IMR-90 (cell line): Measurements from ENCODE around the gene ATIC. TPM values are rescaled to one million over a fixed set of nuclear protein-coding genes. Genes with fewer than 3 reads are reported as not detected.
A peak's percentile ranks its signal among the peaks of the same experiment; 100 is the strongest.

Experiments used
- ATAC-seq: fragments of 200-7000 bp; cut with Tn5 transposase; 2 replicates; pipeline ENCODE4 v1.9.1; 2020; ENCODE audit warnings: low read depth, mild to moderate bottlenecking, moderate library complexity
- BruUV-seq: library from RNA; stranded (reverse); fragments of 400-500 nt; replicated peaks from 2 replicates; lab custom pipeline; 2021; lab: Mats Ljungman, UMichigan
- CTCF ChIA-PET: fragments of 300-600 bp; formaldehyde crosslinking; extraction: SDS; loops from one replicate; lab custom pipeline; 2021; ENCODE audit warnings: antibody characterized with exemption; lab: Yijun Ruan, JAX
- POLR2A ChIA-PET: fragments of 300-600 bp; sonication (Branson Sonifier 250); formaldehyde crosslinking; loops from one replicate; lab custom pipeline; 2022; ENCODE audit warnings: antibody characterized with exemption; ENCODE audit not compliant: unreplicated experiment; lab: Charles Lee
- DNase-seq: peaks from one replicate; pipeline ENCODE4 v3.0.0; 2013
- H2AFZ ChIP-seq: replicated peaks from 2 replicates; pipeline ENCODE3; 2013; ENCODE audit warnings: low read length, mild to moderate bottlenecking; ENCODE audit not compliant: poor library complexity
- H2AK5ac ChIP-seq: 2 replicates; pipeline ENCODE4 v1.6.1; 2013; ENCODE audit warnings: low read depth, low read length, inconsistent platforms
- H2AK9ac ChIP-seq: replicated peaks from 2 replicates; pipeline ENCODE3; 2013; ENCODE audit warnings: mild to moderate bottlenecking, low read depth, low read length, moderate library complexity; ENCODE audit not compliant: poor library complexity
- H2BK120ac ChIP-seq: 2 replicates; pipeline ENCODE4 v1.6.1; 2013; ENCODE audit warnings: low read depth, low read length, inconsistent platforms
- H2BK15ac ChIP-seq: 3 replicates; pipeline ENCODE4 v1.6.1; 2013; ENCODE audit warnings: low read depth, low read length, inconsistent platforms
- H2BK20ac ChIP-seq: 2 replicates; pipeline ENCODE4 v1.6.1; 2013; ENCODE audit warnings: low read depth, mild to moderate bottlenecking, inconsistent platforms, low read length, moderate library complexity
- H2BK5ac ChIP-seq: 2 replicates; pipeline ENCODE4 v1.6.1; 2013; ENCODE audit warnings: mild to moderate bottlenecking, low read depth, low read length, inconsistent platforms; ENCODE audit not compliant: poor library complexity, severe bottlenecking
- H3K14ac ChIP-seq: replicated peaks from 2 replicates; pipeline ENCODE4 v1.6.1; 2013; ENCODE audit warnings: low read depth, low read length, inconsistent platforms
- H3K18ac ChIP-seq: 2 replicates; pipeline ENCODE4 v1.6.1; 2013; ENCODE audit warnings: low read depth, low read length, control low read depth
- H3K23ac ChIP-seq: 2 replicates; pipeline ENCODE4 v1.6.1; 2013; ENCODE audit warnings: low read depth, low read length, inconsistent platforms
- H3K27ac ChIP-seq: 2 replicates; pipeline ENCODE4 v1.5.1; 2013; ENCODE audit warnings: mild to moderate bottlenecking, control low read depth, low read length; ENCODE audit not compliant: insufficient read depth
- H3K27me3 ChIP-seq: 2 replicates; pipeline ENCODE4 v1.6.1; 2013; ENCODE audit warnings: low read length; ENCODE audit not compliant: control insufficient read depth, insufficient read depth
- H3K36me3 ChIP-seq: 2 replicates; pipeline ENCODE4 v1.6.1; 2013; ENCODE audit warnings: low read length, mixed read lengths; ENCODE audit not compliant: control insufficient read depth, insufficient read depth
- H3K4ac ChIP-seq: 2 replicates; pipeline ENCODE4 v1.6.1; 2013; ENCODE audit warnings: low read depth, low read length, inconsistent platforms
- H3K4me1 ChIP-seq: 2 replicates; pipeline ENCODE4 v1.6.1; 2013; ENCODE audit warnings: low read length, mixed read lengths; ENCODE audit not compliant: control insufficient read depth, insufficient read depth
- H3K4me2 ChIP-seq: 2 replicates; pipeline ENCODE4 v1.6.1; 2013; ENCODE audit warnings: low read depth, mild to moderate bottlenecking, control low read depth, low read length, moderate library complexity
- H3K4me3 ChIP-seq: 2 replicates; pipeline ENCODE4 v1.5.1; 2013; ENCODE audit warnings: low read depth, mild to moderate bottlenecking, control low read depth, low read length, moderate library complexity; ENCODE audit not compliant: insufficient read depth
- H3K56ac ChIP-seq: 2 replicates; pipeline ENCODE4 v1.6.1; 2013; ENCODE audit warnings: low read length, inconsistent platforms; ENCODE audit not compliant: insufficient read depth; ENCODE audit errors: extremely low read depth
- H3K79me1 ChIP-seq, 2 experiments: 2 replicates each; pipeline ENCODE4 v1.6.1; 2013; ENCODE audit warnings: low read length in 2 of 2, inconsistent platforms in 1 of 2, low read depth in 1 of 2
- H3K9ac ChIP-seq: 2 replicates; pipeline ENCODE4 v1.6.1; 2013; ENCODE audit warnings: low read depth, low read length, control low read depth
- H3K9me1 ChIP-seq: 2 replicates; pipeline ENCODE4 v1.6.1; 2013; ENCODE audit warnings: low read length, inconsistent platforms; ENCODE audit not compliant: insufficient read depth
- H3K9me3 ChIP-seq: 2 replicates; pipeline ENCODE4 v1.6.1; 2013; ENCODE audit warnings: low read length; ENCODE audit not compliant: control insufficient read depth, insufficient read depth
- H4K20me1 ChIP-seq: 2 replicates; pipeline ENCODE4 v1.6.1; 2013; ENCODE audit warnings: low read length, inconsistent platforms; ENCODE audit not compliant: insufficient read depth
- H4K5ac ChIP-seq: 2 replicates; pipeline ENCODE4 v1.6.1; 2013; ENCODE audit warnings: mild to moderate bottlenecking, low read depth, low read length, control low read depth
- H4K8ac ChIP-seq, 2 experiments: 2 replicates each; pipeline ENCODE4 v1.6.1; 2013; ENCODE audit warnings: low read depth in 2 of 2, low read length in 2 of 2, control low read depth in 1 of 2, inconsistent platforms in 1 of 2
- H4K91ac ChIP-seq: 2 replicates; pipeline ENCODE4 v1.6.1; 2013; ENCODE audit warnings: low read depth, low read length, inconsistent platforms; ENCODE audit not compliant: insufficient read depth
- BHLHE40 ChIP-seq: fragments of 150-350 bp; IDR thresholded peaks from 2 replicates; pipeline ENCODE4 v1.6.1; 2016; ENCODE audit warnings: mild to moderate bottlenecking, low read depth, low read length
- FOS ChIP-seq: fragments of 150-350 bp; IDR thresholded peaks from 2 replicates; pipeline ENCODE4 v1.6.1; 2016; ENCODE audit warnings: low read depth, low read length
- MAFK ChIP-seq: IDR thresholded peaks from 2 replicates; pipeline ENCODE4 v1.6.1; 2012; ENCODE audit warnings: low read depth, low read length, improper control_type of control experiment
- NFE2L2 ChIP-seq: fragments of 150-350 bp; IDR thresholded peaks from 2 replicates; pipeline ENCODE4 v1.6.1; 2016; ENCODE audit warnings: low read depth, mild to moderate bottlenecking, low read length
- POLR2A ChIP-seq: IDR thresholded peaks from 2 replicates; pipeline ENCODE4 v1.6.1; 2012; ENCODE audit warnings: mild to moderate bottlenecking, low read depth, low read length
- RFX5 ChIP-seq: IDR thresholded peaks from 2 replicates; pipeline ENCODE4 v1.8.0; 2012; ENCODE audit warnings: low read depth, mild to moderate bottlenecking, low read length, moderate library complexity
- whole genome bisulfite sequencing, 2 experiments: methylation state at CpG; one replicate each; pipeline versions ENCODE4 v1.1.5 to v1.1.7; 2013; ENCODE audit warnings: missing lambda C conversion rate in 2 of 2; ENCODE audit not compliant: insufficient read length in 1 of 2; ENCODE audit errors: extremely low coverage in 2 of 2; 5-methylcytosine and 5-hydroxymethylcytosine counted together
- dilution Hi-C: fragments of 300-500 bp; cut with HindIII; formaldehyde crosslinking; loops from one replicate; pipeline ENCODE4 v1.14.3; 2018; ENCODE audit warnings: low sequenced_read_pairs; ENCODE audit not compliant: unreplicated experiment
- in situ Hi-C: fragments of 300-500 bp; cut with MboI; formaldehyde crosslinking; loops from 3 replicates; pipeline ENCODE4 v1.14.3; 2019; ENCODE audit warnings: low sequenced_read_pairs, inconsistent platforms, mixed read lengths
- intact Hi-C: fragments of 100-400 bp; cut with micrococcal nuclease; formaldehyde crosslinking; loops from 2 replicates; pipeline ENCODE4 v1.10.0; 2022
- polyA plus RNA-seq, 3 experiments: library from polyadenylated mRNA; depleted of rRNA; stranded (reverse); fragments of >200 nt; gene quantifications; 2 replicates each; pipeline ENCODE4 v1.2.3, GENCODE V29; 2012; ENCODE audit warnings: low replicate concordance in 1 of 3
- total RNA-seq: library from RNA; depleted of rRNA; stranded (reverse); fragments of >200 nt; gene quantifications from 2 replicates; pipeline ENCODE4 v1.2.3, GENCODE V29; 2012
- TF ChIP-seq, protein P1 (sequence below): fragments of 150-350 bp; IDR thresholded peaks from 2 replicates; pipeline ENCODE4 v1.6.1; 2016; ENCODE audit warnings: low read depth, mild to moderate bottlenecking, low read length, moderate library complexity, borderline replicate concordance

ATIC gene
- total and polyA plus RNA-seq, 2 of the 4 experiments (the other 2 are of a cell fraction) = 30.5 to 101 TPM

DNA sequence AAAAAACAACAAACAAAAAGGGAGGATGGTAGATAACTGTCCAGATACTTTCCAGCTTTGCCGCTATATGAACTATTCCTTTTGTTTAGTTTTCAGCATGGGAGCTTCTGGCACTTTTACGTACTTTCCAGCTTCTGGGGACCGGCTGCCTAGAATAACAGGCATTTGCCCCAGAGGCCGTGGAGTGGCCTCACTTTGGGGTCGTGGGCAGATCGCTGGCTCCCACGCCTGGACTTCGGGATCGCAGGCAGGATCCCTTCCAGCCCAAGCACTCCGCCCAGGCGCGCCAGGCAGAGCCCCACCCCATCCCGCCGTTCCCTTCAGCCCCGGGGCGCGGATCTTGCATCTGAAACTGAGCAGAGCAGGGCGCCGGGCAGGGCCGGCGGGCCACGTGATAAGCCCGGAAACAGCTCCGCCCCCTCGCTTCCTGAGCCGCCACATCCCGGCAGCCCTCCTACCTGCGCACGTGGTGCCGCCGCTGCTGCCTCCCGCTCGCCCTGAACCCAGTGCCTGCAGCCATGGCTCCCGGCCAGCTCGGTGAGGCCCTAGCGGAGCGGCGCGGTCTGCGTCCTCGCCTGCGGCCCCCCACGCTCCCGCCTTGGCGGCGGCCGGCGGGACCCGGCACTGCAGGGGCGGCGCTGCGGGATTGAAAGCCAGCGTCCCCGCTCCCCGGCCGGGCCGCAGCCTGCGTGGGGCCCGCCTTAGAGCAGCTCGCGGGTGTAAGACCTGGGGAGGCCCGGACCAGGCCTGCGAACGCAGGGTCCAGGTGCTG lies at the start of gene ATIC (continued):
- TF ChIP-seq, protein P1, sequence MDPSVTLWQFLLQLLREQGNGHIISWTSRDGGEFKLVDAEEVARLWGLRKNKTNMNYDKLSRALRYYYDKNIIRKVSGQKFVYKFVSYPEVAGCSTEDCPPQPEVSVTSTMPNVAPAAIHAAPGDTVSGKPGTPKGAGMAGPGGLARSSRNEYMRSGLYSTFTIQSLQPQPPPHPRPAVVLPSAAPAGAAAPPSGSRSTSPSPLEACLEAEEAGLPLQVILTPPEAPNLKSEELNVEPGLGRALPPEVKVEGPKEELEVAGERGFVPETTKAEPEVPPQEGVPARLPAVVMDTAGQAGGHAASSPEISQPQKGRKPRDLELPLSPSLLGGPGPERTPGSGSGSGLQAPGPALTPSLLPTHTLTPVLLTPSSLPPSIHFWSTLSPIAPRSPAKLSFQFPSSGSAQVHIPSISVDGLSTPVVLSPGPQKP = no peak
- no peak for TF ChIP-seq RFX5
- TF ChIP-seq BHLHE40 = peak; percentile 59
- TF ChIP-seq POLR2A = peak; percentile 53; the same call in 1 of the 2 replicates
- TF ChIP-seq FOS = no peak

- H4K5ac ChIP-seq = no peak overlapping the region
Observed at GRCh38 chr2:215262303-215262702, 49.6 kb upstream of the ATIC start.

More at GRCh38 chr2:215262303-215262702, 49.6 kb upstream of the ATIC start:
- WGBS, 2 experiments = no CpG with 5 or more reads among the region's 1 CpG
- no peak overlapping the region for H3K14ac ChIP-seq
- no peaks in the 10 kb centered on the region for H3K9me3 ChIP-seq
- TF ChIP-seq MAFK (peak; percentile 21; the same call in 1 of the 2 replicates), NFE2L2 (no peak)
- no peak overlapping the region for H3K18ac ChIP-seq
- H3K4me1 ChIP-seq = no peaks in the 10 kb centered on the region
- dilution Hi-C loops (no loop called here), in situ Hi-C loops (no loop called here), intact Hi-C loops (no loop called here)
- H3K27me3 ChIP-seq = no peaks in the 10 kb centered on the region
- H2AK9ac ChIP-seq = no peak overlapping the region
- no TSS peak for BruUV-seq
- no peaks in the 10 kb centered on the region for H3K36me3 ChIP-seq
- H3K9ac ChIP-seq = no peak overlapping the region
- no peak overlapping the region for H2BK15ac ChIP-seq
- no peak for ATAC-seq
- no peak overlapping the region for H3K4me2 ChIP-seq
- ChIA-PET POLR2A (no interaction called here), CTCF (interaction anchor here (0.6 kb wide), 1 partner anchor 725 kb away, joined by 3 read pairs; no protein-coding TSS in a partner anchor)
- no peak overlapping the region for H2BK120ac ChIP-seq
- no peak overlapping the region for H4K91ac ChIP-seq
- H2AK5ac ChIP-seq = no peak overlapping the region
- no peaks in the 10 kb centered on the region for H3K9me1 ChIP-seq
- no peak overlapping the region for H2BK5ac ChIP-seq
- H3K79me1 ChIP-seq = no peaks in the 10 kb centered on the region
- no peaks in the 10 kb centered on the region for H4K20me1 ChIP-seq
- no peak overlapping the region for H3K4me3 ChIP-seq
- no peak overlapping the region for H2AFZ ChIP-seq
- no peak overlapping the region for H2BK20ac ChIP-seq
- no peak overlapping the region for H3K4ac ChIP-seq
- H4K8ac ChIP-seq = no peak overlapping the region
- no peak for DNase-seq
- H3K27ac ChIP-seq = no peak overlapping the region
- no peak overlapping the region for H3K23ac ChIP-seq
- no peak overlapping the region for H3K56ac ChIP-seq
